Stomach (tissue), 9 donors: ENCODE data around the gene PPP1CC. TPM values are rescaled to one million over a fixed set of nuclear protein-coding genes. Genes with fewer than 3 reads are reported as not detected.
"Not testable (repeated sequence)": the region's sequence is repeated elsewhere in the genome, so short reads cannot be mapped to it uniquely, and the experiment has no call there.

ENCODE experiments used
- DNase-seq, 2 donors: peaks; one replicate each; pipeline versions ENCODE4 v3.0.0 to v3.0.0-alpha.2; 2013 to 2019
- H3K27ac ChIP-seq, 5 donors: fragments of 200-600 bp in 4 of 5; sonication (generic) in 4 of 5; one replicate each; pipeline ENCODE4 v1.5.1; 2013 to 2019; ENCODE audit warnings: mild to moderate bottlenecking in 1 of 5, moderate library complexity in 1 of 5
- H3K27me3 ChIP-seq, 3 donors: fragments of 200-600 bp; sonication (generic); one replicate each; pipeline ENCODE4 v1.5.1; 2017 to 2019; ENCODE audit warnings: mixed run types in 1 of 3
- H3K36me3 ChIP-seq, 4 donors: fragments of 200-600 bp; sonication (generic); 1 replicate in 3 of 4; 2 replicates in 1 of 4; pipeline ENCODE4 v1.5.1; 2016 to 2019
- H3K4me1 ChIP-seq, 4 donors: fragments of 200-600 bp; sonication (generic); one replicate each; pipeline ENCODE4 v1.5.1; 2016 to 2019
- H3K4me3 ChIP-seq, 4 donors: fragments of 200-600 bp; sonication (generic) in 3 of 4; one replicate each; pipeline ENCODE4 v1.5.1; 2016 to 2019; ENCODE audit warnings: mild to moderate bottlenecking in 1 of 4
- H3K9me3 ChIP-seq, 4 donors: fragments of 200-600 bp; sonication (generic); one replicate each; pipeline ENCODE4 v1.5.1; 2016 to 2019
- CTCF ChIP-seq, 7 experiments: fragments of 450-650 bp in 4 of 7; fragments of 200-600 bp in 3 of 7; sonication (generic) in 3 of 7; IDR thresholded peaks; one replicate each; pipeline ENCODE4 v1.5.1; 2016 to 2019; ENCODE audit warnings: antibody characterized with exemption in 7 of 7, control low read depth in 2 of 7, mild to moderate bottlenecking in 1 of 7
- EP300 ChIP-seq: sonication (generic); formaldehyde crosslinking; IDR thresholded peaks from one replicate; pipeline ENCODE4 v1.6.1; 2017; ENCODE audit warnings: antibody characterized with exemption
- POLR2A ChIP-seq, 4 donors: fragments of 450-650 bp; IDR thresholded peaks; one replicate each; pipeline ENCODE4 v1.6.1; 2016; ENCODE audit warnings: antibody characterized with exemption in 4 of 4, control low read depth in 2 of 4, mild to moderate bottlenecking in 1 of 4, moderate library complexity in 1 of 4
- POLR2AphosphoS5 ChIP-seq, 3 donors: sonication (generic); formaldehyde crosslinking; IDR thresholded peaks; one replicate each; pipeline ENCODE4 v1.6.1; 2016; ENCODE audit warnings: antibody characterized with exemption in 3 of 3
- WGBS, 5 donors: extraction: QIAGEN DNeasy Blood & Tissue Kit in 3 of 5; methylation state at CpG; one replicate each; pipeline versions ENCODE4 v1.1.5 to v1.1.7; 2013 to 2018; 5-methylcytosine and 5-hydroxymethylcytosine counted together
- intact Hi-C: fragments of 100-400 bp; cut with DNase I; formaldehyde crosslinking; loops from one replicate; pipeline ENCODE4 v1.15.1; 2023; ENCODE audit warnings: low total_unique reads
- polyA plus RNA-seq, 3 donors: library from polyadenylated mRNA; stranded (reverse); fragments of 200-250 nt; gene quantifications; one replicate each; pipeline ENCODE4 v1.2.3, GENCODE V29; 2013
- total RNA-seq, 5 donors: library from RNA; depleted of rRNA; stranded (reverse); fragments of >200 nt; gene quantifications; one replicate each; pipeline versions ENCODE4 v1.1.0 to v1.2.3, GENCODE V29; 2014 to 2016
- donor health status: healthy with polysubstance abuse.
- donor health status: Bipolar disorder and iron deficiency.
- donor health status: healthy.

The PPP1CC gene
- total and polyA plus RNA-seq, 8 donors, result 44.9 to 205 (median 90.2) TPM

- TF ChIP-seq POLR2AphosphoS5 (IDR thresholded peaks at IDR 0.05), result no peak
- TF ChIP-seq CTCF (IDR thresholded peaks at IDR 0.05), result no peak
- no peak for TF ChIP-seq POLR2A (IDR thresholded peaks at IDR 0.05)
- TF ChIP-seq EP300, result no peak
- no peak for DNase-seq
- no peaks in the 10 kb centered on the region for H3K27me3 ChIP-seq
- peaks cover 49 to 84% (median 65%) of the 10 kb centered on the region in 4 donors for H3K4me1 ChIP-seq
- peaks cover 5 to 19% (median 12%) of the 10 kb centered on the region in 4 donors for H3K36me3 ChIP-seq
- 63 to 70% (median 65%) methylated on average over 3 of the region's 3 CpGs for WGBS, 5 donors
- intact Hi-C loops, result no loop called here
- H3K9me3 ChIP-seq, result no peaks in the 10 kb centered on the region
- no peak overlapping the region for H3K4me3 ChIP-seq
- no peak overlapping the region for H3K27ac ChIP-seq
Observed at GRCh38 chr12:110737532-110737931, 5.2 kb downstream of the PPP1CC start.

DNA sequence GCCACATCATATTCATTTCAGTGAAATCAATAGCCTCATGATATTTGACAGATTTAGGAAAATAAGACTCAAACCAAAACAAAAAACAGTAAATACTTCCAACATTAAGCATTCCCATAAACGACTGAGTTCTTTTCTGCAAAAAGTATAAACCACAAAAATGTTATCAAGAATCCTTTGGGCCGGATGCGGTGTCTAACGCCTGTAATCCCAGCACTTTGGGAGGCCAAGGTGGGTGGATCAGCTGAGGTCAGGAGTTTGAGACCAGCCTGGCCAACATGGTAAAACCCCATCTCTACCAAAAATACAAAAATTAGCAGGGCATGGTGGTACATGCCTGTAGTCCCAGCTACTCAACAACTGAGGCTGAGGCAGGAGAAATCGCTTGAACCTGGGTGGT is 5.7 kb downstream of the PPP1CC start:
- Histone ChIP-seq H3K27ac (peak overlapping the region in 1 of 5 donors; percentile 42), H3K36me3 (peaks cover 5 to 21% (median 13%) of the 10 kb centered on the region in 4 donors), H3K4me1 (peaks cover 51 to 89% (median 70%) of the 10 kb centered on the region in 4 donors)
- 55 to 66% (median 57%) methylated on average over 5 of the region's 5 CpGs for WGBS, 5 donors
- H3K9me3 ChIP-seq, DNase-seq, H3K27me3 ChIP-seq, H3K4me3 ChIP-seq, intact Hi-C loops: not testable (repeated sequence)

DNA sequence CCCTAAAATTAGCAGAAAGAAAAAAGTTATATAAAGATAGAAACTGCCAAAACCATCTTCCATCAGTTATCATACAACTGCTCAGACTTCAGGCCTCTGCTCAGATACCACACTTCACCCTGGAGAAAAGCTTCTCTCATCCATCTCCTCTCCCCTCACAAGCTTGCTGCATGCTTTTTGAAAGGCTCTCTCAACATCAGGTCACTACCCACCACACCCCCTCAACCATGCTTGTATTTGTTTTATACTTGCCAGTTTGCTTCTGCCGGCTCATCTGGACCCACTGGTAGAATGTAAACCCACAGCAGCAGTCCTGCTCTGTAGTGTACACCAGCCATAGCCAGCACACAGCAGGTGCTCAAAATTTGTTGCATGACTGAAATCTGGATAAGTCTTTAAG is 8.8 kb downstream of the PPP1CC start:
- Histone ChIP-seq H3K27ac (peak overlapping the region in 1 of 5 donors; percentile 43), H3K9me3 (no peaks in the 10 kb centered on the region), H3K4me1 (peaks cover 33 to 82% (median 60%) of the 10 kb centered on the region in 4 donors), H3K4me3 (peak overlapping the region in 1 of 4 donors; percentile 17), H3K27me3 (no peaks in the 10 kb centered on the region), H3K36me3 (peaks cover 19 to 52% (median 44%) of the 10 kb centered on the region in 4 donors)
- intact Hi-C loops, result no loop called here
- 15 to 37% (median 23%) methylated on average over 1 of the region's 1 CpG for WGBS, 5 donors
- DNase-seq, result no peak
- TF ChIP-seq POLR2A (IDR thresholded peaks at IDR 0.05), result no peak
- no peak for TF ChIP-seq EP300
- no peak for TF ChIP-seq CTCF (IDR thresholded peaks at IDR 0.05)
- no peak for TF ChIP-seq POLR2AphosphoS5 (IDR thresholded peaks at IDR 0.05)

- H3K4me1 ChIP-seq, result peaks cover 29 to 81% (median 56%) of the 10 kb centered on the region in 4 donors
- TF ChIP-seq CTCF (IDR thresholded peaks at IDR 0.05) (no peak), POLR2A (IDR thresholded peaks at IDR 0.05) (no peak), EP300 (no peak), POLR2AphosphoS5 (IDR thresholded peaks at IDR 0.05) (no peak)
- intact Hi-C loops, result no loop called here
- H3K27me3 ChIP-seq, result no peaks in the 10 kb centered on the region
- no peaks in the 10 kb centered on the region for H3K9me3 ChIP-seq
- peaks cover 24 to 59% (median 51%) of the 10 kb centered on the region in 4 donors for H3K36me3 ChIP-seq
- WGBS, 5 donors, result 40 to 46% (median 44%) methylated on average over 5 of the region's 5 CpGs
- no peak for DNase-seq
- H3K27ac ChIP-seq, result peak overlapping the region in 3 of 5 donors; percentile 26 to 43 (median 41)
- H3K4me3 ChIP-seq, result peak overlapping the region in 1 of 4 donors; percentile 14
Observed at GRCh38 chr12:110733089-110733715, 9.5 kb downstream of the PPP1CC start.

GRCh38 chr12:110732572-110732971 is 10.1 kb downstream of the PPP1CC start:
- no peaks in the 10 kb centered on the region for H3K27me3 ChIP-seq
- H3K9me3 ChIP-seq, result no peaks in the 10 kb centered on the region
- peak overlapping the region in 3 of 5 donors; percentile 20 to 41 (median 26) for H3K27ac ChIP-seq
- 45 to 51% (median 47%) methylated on average over 3 of the region's 3 CpGs for WGBS, 5 donors
- intact Hi-C loops, result no loop called here
- no peak overlapping the region for H3K4me3 ChIP-seq
- peaks cover 29 to 75% (median 53%) of the 10 kb centered on the region in 4 donors for H3K4me1 ChIP-seq
- H3K36me3 ChIP-seq, result peaks cover 24 to 65% (median 57%) of the 10 kb centered on the region in 4 donors
- DNase-seq, result no peak
- TF ChIP-seq CTCF (IDR thresholded peaks at IDR 0.05) (no peak), POLR2A (IDR thresholded peaks at IDR 0.05) (no peak), EP300 (no peak), POLR2AphosphoS5 (IDR thresholded peaks at IDR 0.05) (no peak)
